ENCODE data around the gene NPEPPS.
"Not testable (repeated sequence)": the region's sequence is repeated elsewhere in the genome, so short reads cannot be mapped to it uniquely, and the experiment has no call there.

NPEPPS gene

GRCh38 chr17:47561698-47562405, 30.9 kb downstream of the NPEPPS start:
- DNase-seq: not testable (repeated sequence)

- DNase-seq: not testable (repeated sequence)
Measured at GRCh38 chr17:47562406-47562705, 31.4 kb downstream of the NPEPPS start.

GRCh38 chr17:47567261-47567660, 36.4 kb downstream of the NPEPPS start:
- DNase-seq: not testable (repeated sequence)

- not testable (repeated sequence) for DNase-seq
Measured at GRCh38 chr17:47572561-47572960, 41.7 kb downstream of the NPEPPS start.

- DNase-seq: not testable (repeated sequence)
Measured at GRCh38 chr17:47582416-47582815, 51.5 kb downstream of the NPEPPS start.

GRCh38 chr17:47586378-47587055, 55.6 kb downstream of the NPEPPS start:
- not testable (repeated sequence) for DNase-seq

- DNase-seq: not testable (repeated sequence)
Measured at GRCh38 chr17:47593522-47593921, 62.6 kb downstream of the NPEPPS start.

GRCh38 chr17:47603830-47604597, 73.1 kb downstream of the NPEPPS start:
- no peak for DNase-seq

GRCh38 chr17:47604598-47604927, 73.7 kb downstream of the NPEPPS start:
- DNase-seq: no peak

- no peak for DNase-seq
Measured at GRCh38 chr17:47605011-47605410, 74.1 kb downstream of the NPEPPS start.

GRCh38 chr17:47607481-47607880, 76.6 kb downstream of the NPEPPS start:
- no peak for DNase-seq

- no peak for DNase-seq
Measured at GRCh38 chr17:47611372-47612350, 80.8 kb downstream of the NPEPPS start.

GRCh38 chr17:47615766-47616424, 85.0 kb downstream of the NPEPPS start:
- no peak for DNase-seq

GRCh38 chr17:47618410-47618809, 87.5 kb downstream of the NPEPPS start:
- DNase-seq: no peak

GRCh38 chr17:47620503-47621245, 89.8 kb downstream of the NPEPPS start:
- no peak for DNase-seq

GRCh38 chr17:47621293-47622179, 90.6 kb downstream of the NPEPPS start:
- DNase-seq: no peak

- DNase-seq: no peak
Measured at GRCh38 chr17:47622180-47622549, 91.3 kb downstream of the NPEPPS start.

GRCh38 chr17:47624727-47625068, 93.8 kb downstream of the NPEPPS start:
- no peak for DNase-seq

GRCh38 chr17:47628014-47628566, 97.2 kb downstream of the NPEPPS start:
- no peak for DNase-seq

GRCh38 chr17:47629826-47630225, 98.9 kb downstream of the NPEPPS start:
- no peak for DNase-seq

Data from GOT3 (cell line).